Activated gamma-delta T cell treated with anti-CD3 and anti-CD28 coated beads, Interleukin-2, amount 50 U/mL, for 16 hours (primary cell): ENCODE measurements around the gene LY6G6D.
A peak's percentile ranks its signal among the peaks of the same experiment; 100 is the strongest.

Experiments used
- DNase-seq: peaks from one replicate; pipeline ENCODE4 v3.0.0-alpha.2; 2020; ENCODE audit warnings: low read depth

Gene LY6G6D

DNA sequence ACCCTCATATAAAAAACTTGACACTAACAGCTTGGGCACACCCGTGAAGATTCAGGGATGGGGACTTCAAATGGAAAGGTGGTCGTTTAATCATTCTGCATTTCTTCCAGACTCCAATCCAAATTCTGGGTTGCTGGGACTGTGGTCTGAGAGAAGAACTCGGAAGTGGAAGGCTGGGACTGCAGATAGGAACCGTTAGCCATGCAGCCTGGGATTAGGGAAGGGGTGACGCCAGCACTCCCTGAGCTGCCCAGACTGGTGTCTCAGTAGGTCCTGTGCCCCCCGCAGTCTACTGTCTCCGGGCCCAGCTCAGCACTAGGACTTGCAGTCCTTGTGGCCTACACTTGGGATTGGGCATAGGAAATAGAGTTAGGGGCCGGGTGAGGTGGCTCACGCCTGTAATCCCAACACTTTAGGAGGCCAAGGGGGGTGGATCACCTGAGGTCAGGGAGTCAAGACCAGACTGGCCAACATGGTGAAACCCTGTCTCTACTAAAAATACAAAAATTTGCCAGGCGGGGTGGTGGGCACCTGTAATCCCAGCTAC, 21.7 kb downstream of the LY6G6D start:
- DNase-seq = no peak

DNA sequence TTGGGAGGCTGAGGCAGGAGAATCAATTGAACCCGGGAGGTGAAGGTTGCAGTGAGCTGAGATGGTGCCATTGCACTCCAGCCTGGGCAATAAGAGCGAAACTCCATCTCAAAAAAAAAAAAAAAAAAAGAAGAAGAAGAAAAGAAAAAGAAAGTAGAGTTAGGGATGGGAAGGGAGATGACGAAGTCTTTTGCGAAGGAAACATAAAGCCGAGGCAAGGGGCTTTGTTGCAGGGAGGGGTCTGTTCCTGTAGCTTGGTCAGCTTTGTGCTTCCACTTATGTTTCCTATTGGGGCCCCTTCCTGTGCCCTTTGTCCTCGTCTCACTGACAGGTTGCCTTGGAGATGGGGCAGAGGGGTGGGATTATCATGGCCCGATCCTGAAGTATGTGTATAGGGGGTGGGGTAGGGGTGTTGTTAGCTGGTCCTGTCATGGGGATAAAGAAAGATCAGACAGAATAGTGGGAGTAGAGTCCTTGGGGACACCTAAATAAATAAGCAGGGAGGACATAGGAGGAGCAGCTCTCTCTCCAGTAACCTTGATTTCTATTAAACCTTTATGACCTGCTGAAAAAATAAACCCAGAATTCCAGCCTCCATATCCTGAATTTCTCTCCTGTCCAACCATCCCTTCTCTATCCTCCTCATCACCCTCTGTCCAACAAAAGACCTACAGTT, 22.3 kb downstream of the LY6G6D start:
- no peak for DNase-seq

DNA sequence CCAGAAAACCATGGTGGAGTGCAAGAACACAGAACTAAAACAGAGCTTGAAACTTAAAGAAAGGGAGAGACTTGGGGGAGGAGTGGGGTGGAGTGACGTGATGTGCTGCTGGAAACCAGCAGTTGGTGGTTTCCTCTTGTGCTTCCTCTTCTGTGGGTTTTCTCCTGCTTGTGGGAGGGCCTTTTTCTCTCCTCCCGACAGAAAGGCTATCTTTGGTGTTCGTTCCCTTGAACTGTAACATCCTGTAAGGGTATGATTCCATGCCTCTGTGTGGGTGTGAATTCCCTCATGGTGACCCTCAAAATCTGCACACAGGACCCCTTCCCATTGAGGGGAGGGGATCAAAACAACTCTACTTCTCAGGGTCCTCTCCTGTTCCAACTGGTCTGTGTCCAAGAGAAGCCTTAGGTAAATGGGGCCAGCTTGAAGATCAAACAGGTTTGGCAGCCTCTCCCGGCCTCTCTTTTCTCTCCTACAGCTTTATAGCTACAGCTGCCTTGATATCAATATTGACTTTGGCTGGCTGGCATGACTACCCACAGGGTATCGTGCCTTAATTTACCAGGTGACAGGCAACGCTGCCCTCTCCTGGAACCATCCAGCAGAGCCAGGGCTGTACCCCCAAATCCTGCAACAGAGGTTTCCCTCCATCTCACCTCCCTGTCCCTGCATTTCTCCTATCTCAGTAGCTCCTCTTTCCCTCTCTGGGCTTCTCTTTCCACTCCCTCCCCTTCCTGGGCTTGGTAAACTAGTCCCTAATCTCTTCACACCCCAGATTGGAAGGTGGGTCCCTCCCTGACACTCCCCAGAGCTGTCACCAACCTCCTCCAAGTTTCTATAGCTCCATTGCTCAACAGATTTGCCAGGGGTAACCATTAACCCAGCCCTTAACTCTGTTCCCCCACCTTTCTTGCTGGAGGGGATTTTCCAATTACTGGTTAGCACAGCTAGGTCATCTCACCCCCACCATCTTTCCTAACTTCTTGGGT, 23.1 kb downstream of the LY6G6D start:
- DNase-seq = peak; percentile 39

DNA sequence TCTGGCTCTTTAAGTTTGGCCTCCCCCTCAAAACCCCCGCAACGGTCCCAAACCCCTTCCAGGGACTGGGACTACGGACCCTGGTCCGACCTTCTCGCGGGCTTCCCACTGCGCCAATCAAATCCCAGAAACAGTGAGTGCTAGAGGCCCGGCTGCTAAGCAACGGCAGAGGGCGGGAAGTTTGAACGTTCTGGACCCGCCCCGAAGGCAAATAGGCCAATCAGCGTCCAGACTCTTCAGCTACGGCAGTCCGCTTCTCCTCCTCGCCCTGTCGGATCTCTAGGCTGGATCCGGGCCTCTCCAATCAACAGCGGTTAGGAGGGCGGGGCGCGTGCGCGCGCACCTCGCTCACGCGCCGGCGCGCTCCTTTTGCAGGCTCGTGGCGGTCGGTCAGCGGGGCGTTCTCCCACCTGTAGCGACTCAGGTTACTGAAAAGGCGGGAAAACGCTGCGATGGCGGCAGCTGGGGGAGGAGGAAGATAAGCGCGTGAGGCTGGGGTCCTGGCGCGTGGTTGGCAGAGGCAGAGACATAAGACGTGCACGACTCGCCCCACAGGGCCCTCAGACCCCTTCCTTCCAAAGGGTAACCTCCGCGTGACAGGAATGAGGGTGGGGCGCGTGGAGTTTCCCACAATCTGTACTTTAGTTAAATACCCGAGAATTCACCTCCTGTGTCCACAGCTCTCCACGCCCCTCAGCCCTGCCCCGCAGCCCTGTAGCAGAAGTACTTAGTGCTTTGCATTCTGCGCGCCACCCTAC, 24.7 kb downstream of the LY6G6D start, which contains the start of gene MSH5:
Gene MSH5 (plus strand): TSS at position 367 of the 758 bp plus-strand sequence. CDS start 462 bp downstream, outside the sequence.
- DNase-seq = peak; percentile 91

DNA sequence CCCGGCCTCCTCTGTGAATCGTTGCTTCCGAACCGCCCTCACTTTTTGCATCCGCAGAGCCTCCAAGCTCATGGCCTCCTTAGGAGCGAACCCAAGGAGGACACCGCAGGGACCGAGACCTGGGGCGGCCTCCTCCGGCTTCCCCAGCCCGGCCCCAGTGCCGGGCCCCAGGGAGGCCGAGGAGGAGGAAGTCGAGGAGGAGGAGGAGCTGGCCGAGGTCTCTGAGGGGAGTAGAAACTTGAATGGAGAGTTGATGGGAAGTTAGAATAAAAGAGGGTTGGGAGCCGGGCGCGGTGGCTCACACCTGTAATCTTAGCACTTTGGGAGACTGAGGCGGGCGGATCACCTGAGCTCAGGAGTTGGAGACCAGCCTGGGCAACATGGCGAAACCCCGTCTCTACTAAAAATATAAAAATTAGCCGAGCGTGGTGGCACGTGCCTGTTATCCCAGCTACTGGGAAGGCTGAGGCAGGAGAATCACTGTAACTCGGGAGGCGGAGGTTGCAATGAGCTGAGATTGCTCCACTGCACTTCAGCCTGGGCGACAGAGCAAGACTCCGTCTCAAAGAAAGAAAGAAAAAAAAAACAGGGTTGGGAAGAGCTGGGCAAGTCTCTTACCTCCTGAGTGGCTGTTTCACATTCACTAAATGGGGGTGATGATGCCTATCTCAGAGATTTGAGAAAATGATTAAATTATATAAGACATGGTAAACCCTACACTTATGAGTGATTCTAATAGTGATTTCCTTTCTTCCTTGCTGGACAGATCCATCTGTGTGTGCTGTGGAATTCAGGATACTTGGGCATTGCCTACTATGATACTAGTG, 25.5 kb downstream of the LY6G6D start:
- DNase-seq = no peak

DNA sequence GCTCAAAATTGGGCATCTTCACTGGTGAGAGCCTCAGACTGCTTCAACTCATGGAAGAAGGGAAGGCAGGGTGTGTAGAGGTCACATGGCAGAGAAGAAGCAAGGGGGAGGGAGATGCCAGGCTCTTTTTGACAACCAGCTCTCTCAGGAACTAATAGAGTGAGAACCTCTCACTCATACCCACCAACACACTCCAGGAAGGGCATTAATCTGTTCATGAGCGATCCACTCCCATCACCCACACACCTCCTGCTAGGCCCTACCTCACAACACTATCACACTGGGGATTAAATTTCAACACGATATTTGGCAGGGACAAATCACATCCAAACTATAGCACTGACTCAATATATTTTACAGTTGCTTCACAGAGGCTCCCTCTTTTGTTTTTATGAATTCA, 26.7 kb downstream of the LY6G6D start:
- DNase-seq = no peak

DNA sequence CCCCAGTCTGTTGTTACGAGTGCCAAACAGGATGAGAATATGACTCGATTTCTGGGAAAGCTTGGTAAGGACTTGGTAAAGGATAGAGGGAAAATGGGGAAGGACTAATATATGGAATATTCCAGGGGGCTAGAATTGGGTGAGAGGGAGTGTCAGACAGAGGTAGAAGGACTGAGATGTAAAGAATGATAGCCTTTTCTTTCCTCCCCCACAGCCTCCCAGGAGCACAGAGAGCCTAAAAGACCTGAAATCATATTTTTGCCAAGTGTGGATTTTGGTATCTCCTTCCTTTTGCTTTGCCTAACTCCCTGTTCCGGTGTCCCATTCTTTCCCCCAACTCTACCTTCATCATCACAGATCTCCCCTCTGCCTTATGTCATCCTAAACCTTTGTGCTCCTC, 27.7 kb downstream of the LY6G6D start:
- no peak for DNase-seq

DNA sequence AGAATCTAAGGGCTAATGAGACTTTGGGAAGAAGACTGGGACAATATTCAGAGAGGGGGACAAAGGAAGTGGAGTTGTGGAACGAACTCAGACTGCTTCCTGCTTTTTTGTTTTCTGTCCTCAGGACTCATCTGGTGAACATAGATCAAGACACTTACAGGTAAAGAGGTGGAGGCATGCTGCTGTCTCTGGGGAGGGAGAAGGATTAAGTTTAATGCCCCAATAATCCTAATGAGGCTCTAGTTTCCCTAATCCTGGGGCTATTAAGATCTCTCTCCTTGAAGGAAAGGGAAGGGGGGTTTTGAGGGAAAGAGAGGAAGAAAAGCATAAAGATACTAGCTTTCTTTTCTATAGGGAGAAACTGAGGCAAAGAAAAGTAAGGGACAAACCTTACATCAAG, 29.3 kb downstream of the LY6G6D start:
- DNase-seq = no peak

DNA sequence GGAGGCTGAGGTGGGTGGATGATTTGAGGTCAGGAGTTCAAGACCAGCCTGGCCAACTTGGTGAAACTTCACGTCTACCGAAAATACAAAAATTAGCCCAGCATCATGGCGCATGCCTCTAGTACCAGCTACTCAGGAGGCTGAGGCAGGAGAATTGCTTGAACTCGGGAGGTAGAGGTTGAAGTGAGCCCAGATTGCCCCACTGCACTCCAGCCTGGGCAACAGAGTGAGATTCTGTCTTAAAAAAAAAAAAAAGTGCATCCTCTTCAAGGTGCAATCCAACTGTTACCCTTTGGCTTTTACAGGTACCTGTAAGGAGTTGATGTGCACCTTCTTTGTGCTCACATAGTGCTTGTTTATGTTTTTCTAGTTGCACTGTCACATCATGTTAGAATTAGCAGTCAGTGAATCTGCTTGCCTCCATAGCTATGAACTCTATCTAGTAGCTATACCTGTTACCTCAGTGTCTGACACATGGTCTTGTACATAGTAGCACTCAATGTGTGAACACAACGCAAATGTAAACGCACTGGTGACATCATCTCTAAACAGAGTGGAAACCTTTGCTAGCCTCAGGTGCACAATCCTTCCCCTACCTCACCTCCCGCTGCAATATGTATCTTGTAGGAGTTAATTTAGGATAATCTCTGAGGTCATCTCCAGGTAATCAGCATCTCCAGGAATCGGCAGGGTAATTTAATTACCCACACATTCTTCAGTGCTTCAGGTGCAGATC, 34.3 kb downstream of the LY6G6D start:
- no peak for DNase-seq

DNA sequence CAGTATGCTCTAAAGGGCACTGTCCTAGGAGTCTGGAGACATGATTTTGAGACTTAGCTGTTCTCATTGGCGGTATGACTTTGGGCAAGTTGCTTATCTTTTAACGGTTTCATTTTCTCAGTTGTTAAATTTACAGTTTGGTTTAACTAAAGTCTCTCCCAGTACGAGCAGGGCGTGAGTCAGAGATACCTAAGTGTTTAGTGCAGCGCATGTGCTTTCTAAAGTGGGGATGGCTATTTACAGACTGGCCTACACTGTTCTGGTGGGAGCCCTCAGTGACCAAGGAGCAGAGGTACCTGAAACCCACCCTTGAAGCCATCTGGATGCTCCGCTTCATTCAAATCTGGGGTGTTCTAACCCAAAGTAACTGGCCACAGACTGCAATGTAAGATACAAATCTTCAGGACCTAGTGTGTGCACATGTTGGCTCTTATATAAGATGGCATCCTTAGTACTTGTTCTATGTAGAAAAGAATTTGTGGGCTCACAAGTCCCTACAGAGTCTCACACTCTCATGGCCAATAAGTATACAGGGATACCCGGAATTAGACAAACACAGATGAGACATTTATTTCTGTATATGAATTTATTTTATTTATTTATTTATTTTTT, 35.4 kb downstream of the LY6G6D start:
- no peak for DNase-seq

DNA sequence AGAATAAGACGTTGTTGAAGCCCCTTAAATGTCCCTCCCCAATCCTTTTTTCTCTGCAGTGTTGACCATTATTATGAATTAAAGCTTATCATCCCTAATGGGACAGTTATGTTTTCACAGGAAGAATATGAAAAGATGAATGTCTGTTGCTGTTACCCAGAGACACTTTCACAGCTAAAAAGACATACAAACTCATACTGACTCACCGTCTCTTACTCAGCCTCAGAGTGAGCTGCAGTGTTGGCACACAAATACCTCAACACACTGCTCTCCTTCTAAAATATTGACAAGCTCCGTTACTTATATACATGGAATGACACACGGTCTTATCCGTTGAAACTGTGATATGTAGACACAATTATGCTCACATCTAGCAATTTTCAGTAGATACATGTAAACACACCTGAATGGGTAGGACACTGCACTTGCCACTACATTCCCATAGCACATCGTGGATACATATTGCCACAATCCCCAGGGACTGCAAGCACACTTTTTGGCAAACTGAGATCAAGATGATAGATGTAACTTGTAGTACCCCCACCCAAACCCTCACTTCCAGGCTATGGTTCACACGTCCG, 37.7 kb downstream of the LY6G6D start:
- DNase-seq = no peak

DNA sequence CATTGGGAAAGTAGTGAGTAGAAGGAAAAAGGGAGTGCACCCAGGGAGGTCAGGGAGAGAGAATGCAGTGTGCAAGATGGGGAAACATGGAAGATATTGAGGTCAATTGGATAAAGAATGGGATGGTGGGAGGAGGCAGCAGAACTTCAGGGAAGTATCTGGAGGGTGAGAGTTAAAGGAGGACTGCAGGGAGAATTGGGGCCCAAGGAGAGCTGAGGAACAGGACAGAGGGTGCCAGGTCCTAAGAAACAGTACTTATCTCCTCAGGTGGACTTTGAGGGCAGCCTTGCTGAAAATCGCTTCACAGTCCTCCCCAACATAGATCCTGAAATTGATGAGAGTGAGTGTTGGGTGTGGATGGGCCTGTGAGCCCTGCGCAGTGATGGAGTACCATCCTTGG, 43.1 kb downstream of the LY6G6D start:
- no peak for DNase-seq

DNA sequence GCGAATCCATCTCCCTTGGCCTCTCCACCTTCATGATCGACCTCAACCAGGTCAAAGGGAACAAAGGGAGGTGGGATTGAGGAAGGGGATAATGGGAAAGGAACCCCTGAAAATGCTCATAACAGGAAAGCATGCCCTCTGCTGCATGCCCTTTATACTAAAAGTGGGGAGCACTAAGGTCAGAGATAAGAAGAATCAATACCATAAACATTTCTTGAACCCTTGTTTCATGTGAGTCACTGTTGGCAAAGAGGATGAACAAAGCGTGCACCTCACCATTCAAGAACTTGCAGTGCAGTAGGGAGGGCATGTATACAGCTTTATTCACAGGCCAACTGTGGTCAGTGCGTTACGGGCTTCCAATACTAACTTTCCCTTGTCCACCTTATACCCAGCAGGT, 45.6 kb downstream of the LY6G6D start:
- no peak for DNase-seq

DNA sequence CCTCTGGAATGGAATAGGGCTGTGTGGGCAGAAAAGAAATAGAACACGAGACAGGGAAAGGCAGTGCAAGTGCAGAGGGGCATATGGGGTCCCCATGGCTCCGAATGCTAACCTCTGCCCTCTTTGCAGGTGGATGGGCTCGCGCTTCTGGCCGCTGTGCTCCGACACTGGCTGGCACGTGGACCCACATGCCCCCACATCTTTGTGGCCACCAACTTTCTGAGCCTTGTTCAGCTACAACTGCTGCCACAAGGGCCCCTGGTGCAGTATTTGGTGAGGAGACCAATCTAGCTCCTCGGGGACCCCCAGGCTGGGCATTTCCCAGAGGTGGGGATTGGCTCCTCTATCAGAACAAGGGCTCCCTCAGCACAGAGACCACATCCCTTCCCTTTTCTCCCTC, 46.2 kb downstream of the LY6G6D start:
- DNase-seq = no peak

DNA sequence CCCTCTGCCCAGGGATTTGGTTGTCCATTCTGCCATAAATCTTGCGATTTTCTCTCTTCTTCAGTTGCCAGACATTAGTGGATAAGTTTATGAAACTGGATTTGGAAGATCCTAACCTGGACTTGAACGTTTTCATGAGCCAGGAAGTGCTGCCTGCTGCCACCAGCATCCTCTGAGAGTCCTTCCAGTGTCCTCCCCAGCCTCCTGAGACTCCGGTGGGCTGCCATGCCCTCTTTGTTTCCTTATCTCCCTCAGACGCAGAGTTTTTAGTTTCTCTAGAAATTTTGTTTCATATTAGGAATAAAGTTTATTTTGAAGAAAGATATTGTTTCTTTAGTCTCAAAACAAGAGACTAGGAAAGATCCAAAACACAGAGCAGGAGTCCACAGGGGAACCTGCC, 47.2 kb downstream of the LY6G6D start, which contains the start of gene SAPCD1:
Gene SAPCD1 (plus strand): TSS at position 301 of the 400 bp plus-strand sequence. CDS start 399 bp downstream, outside the sequence.
- DNase-seq = no peak

DNA sequence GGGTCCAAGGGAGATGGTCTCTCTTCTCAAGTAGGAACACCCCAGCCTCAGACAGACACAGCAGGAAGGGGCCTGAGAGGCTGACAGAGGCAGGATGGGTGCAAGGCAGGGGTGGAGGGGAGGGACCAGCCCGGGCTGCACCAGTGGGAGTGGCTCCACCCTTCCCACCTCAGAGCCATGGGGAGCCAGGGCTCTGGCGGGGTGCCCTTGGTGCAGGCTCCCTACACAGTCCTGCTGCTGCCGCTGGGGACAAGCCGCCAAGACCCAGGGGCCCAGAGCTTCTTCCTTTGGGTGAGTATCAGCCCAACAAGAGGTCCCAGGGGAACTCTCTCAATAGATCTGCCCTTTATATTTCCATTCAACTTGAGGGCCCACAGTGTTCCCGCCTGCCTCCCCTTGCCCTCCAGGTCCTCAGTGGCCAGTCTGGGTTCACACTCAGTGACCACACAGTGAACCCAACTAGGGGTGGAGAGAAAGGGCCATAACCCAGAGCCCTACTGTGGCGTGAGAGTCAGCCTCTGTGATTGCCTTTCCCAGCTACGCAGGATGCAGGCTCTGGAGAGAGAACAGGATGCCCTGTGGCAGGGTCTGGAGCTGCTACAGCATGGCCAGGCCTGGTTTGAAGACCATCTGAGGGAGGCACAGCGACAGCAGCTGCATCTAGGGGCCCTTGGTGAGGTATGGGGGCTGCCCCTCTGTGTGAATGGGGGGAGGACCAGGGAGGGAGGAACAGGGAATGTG, 47.9 kb downstream of the LY6G6D start:
- DNase-seq = no peak

DNA sequence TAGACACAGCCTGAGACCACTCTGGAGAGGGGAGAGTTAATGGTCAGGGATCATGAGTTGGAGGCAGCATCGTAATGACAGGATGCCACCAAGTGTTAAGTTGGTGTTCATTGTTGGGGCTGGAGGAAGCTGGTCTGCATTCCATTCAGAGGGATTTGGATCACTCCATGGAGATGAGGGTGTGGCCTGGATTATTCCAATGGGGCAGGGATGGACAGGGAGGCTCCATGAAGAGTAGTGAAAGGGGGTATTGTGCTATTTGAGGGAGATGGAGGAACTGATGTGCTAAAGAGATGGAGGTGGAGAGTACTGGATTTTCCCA, 48.4 kb downstream of the LY6G6D start:
- no peak for DNase-seq

DNA sequence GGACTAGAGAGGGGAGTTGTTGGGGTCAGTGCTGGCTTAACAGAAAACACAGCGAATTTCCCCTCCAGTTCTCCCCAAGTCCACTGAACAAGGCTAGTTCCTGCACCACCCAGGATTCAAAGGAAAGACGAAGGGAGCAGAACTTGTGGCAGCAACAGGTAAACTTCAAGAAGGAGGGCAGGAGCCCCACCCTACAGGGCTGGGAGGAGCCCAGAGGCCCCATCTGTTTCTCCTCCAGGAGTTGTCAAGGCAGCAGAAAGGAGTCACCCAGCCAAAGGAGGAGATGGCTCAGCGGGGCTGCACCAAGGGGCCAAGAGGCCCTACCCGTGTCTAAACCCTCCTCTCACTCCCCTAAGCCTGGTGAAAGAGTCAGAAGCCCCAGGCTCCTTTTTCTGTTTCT, 49.0 kb downstream of the LY6G6D start:
- no peak for DNase-seq

DNA sequence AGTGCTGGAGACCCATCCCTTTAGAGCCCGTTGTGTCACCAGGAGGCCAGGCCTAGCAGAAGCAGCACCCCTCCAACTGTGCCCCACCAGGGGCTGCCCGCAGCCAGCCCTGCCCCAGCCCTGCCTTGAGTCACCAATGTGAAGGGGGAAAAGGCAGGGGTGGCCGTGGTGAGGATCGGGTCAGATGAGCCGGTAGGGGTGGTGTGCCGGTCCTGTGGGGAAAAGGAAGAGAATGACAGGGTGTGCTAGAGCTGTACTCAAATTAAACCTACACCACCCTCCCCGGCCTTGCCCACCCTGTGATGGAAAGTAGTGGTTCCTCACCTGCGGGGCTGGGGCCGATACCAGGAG, 50.4 kb downstream of the LY6G6D start:
- DNase-seq = no peak
